Gastrocnemius medialis (tissue), 4 donors: ENCODE measurements around the gene PKMYT1. TPM values are rescaled to one million over a fixed set of nuclear protein-coding genes. Genes with fewer than 3 reads are reported as not detected.

ENCODE experiments used
- ATAC-seq, 2 donors: fragments of 150-250 bp; one replicate each; pipeline ENCODE4 v1.9.1; 2016
- DNase-seq, 2 donors: peaks; one replicate each; pipeline ENCODE4 v3.0.0-alpha.2; 2019
- H3K27ac ChIP-seq, 4 donors: fragments of 200-600 bp; sonication (generic); 1 replicate in 1 of 4; 2 replicates in 3 of 4; pipeline ENCODE4 v1.5.1; 2016 to 2018; ENCODE audit warnings: mild to moderate bottlenecking in 2 of 4, moderate library complexity in 1 of 4
- H3K27me3 ChIP-seq, 3 donors: fragments of 200-600 bp; sonication (generic) in 2 of 3; 1 replicate in 1 of 3; 2 replicates in 2 of 3; pipeline versions ENCODE4 v1.5.1 to v1.6.0; 2016 to 2019; ENCODE audit warnings: mild to moderate bottlenecking in 1 of 3, moderate library complexity in 1 of 3
- H3K36me3 ChIP-seq, 2 donors: fragments of 200-600 bp; sonication (generic) in 1 of 2; one replicate each; pipeline ENCODE4 v1.5.1; 2017 to 2018
- H3K4me1 ChIP-seq, 2 donors: fragments of 200-600 bp; sonication (generic) in 1 of 2; one replicate each; pipeline ENCODE4 v1.5.1; 2016 to 2017; ENCODE audit warnings: mild to moderate bottlenecking in 2 of 2
- H3K4me3 ChIP-seq, 4 donors: fragments of 200-600 bp; sonication (generic) in 3 of 4; 1 replicate in 1 of 4; 2 replicates in 3 of 4; pipeline ENCODE4 v1.5.1; 2016 to 2019; ENCODE audit warnings: mild to moderate bottlenecking in 2 of 4
- H3K9me3 ChIP-seq, 3 donors: fragments of 200-600 bp; sonication (generic) in 2 of 3; 1 replicate in 1 of 3; 2 replicates in 2 of 3; pipeline ENCODE4 v1.5.1; 2016 to 2019
- CTCF ChIP-seq, 5 experiments: fragments of 450-650 bp in 3 of 5; fragments of 200-600 bp in 2 of 5; sonication (generic) in 2 of 5; IDR thresholded peaks in 4 of 5; conservative IDR thresholded peaks in 1 of 5; 1 replicate in 4 of 5; 2 replicates in 1 of 5; pipeline ENCODE4 v1.5.1; 2016 to 2019; ENCODE audit warnings: antibody characterized with exemption in 5 of 5, mild to moderate bottlenecking in 3 of 5, moderate library complexity in 3 of 5
- POLR2A ChIP-seq, 2 donors: fragments of 450-650 bp; IDR thresholded peaks; one replicate each; pipeline ENCODE4 v1.6.1; 2017; ENCODE audit warnings: antibody characterized with exemption in 2 of 2, mild to moderate bottlenecking in 2 of 2, moderate library complexity in 2 of 2
- in situ Hi-C, 4 donors: fragments of 200-750 bp; cut with MboI; loops; one replicate each; pipeline versions ENCODE4 v1.15.0 to v1.8.0; 2017; ENCODE audit warnings: low sequenced_read_pairs in 4 of 4
- intact Hi-C: fragments of 100-400 bp; cut with DNase I; formaldehyde crosslinking; loops from one replicate; pipeline ENCODE4 v1.15.1; 2023; ENCODE audit warnings: low total_unique reads
- total RNA-seq, 4 donors: library from RNA; depleted of rRNA; stranded (reverse); fragments of >200 nt; gene quantifications; one replicate each; pipeline versions ENCODE4 v1.1.0 to v1.2.3, GENCODE V29; 2016

Gene PKMYT1
- total RNA-seq, 4 donors from 2014 or later = 1.4 to 2.4 TPM; not detected in 2

GRCh38 chr16:2925951-2926649 lies 54.1 kb downstream of the PKMYT1 start:
- no peak for ATAC-seq
- Histone ChIP-seq H3K27me3 (no peaks in the 10 kb centered on the region), H3K36me3 (peaks cover 0 to 12% of the 10 kb centered on the region in 2 donors), H3K27ac (no peak overlapping the region), H3K4me3 (no peak overlapping the region), H3K4me1 (peaks cover 0 to 5% of the 10 kb centered on the region in 2 donors), H3K9me3 (no peaks in the 10 kb centered on the region)
- no peak for DNase-seq
- intact Hi-C loops (loop anchor here (2.0 kb wide), 2 partner anchors 21 to 53 kb away; no protein-coding TSS in a partner anchor), in situ Hi-C loops (loop anchor here in 1 of 4 donors (10.0 kb wide), 1 partner anchor 51 kb away; no protein-coding TSS in a partner anchor)
- no peak for TF ChIP-seq POLR2A (IDR thresholded peaks at IDR 0.05)
- TF ChIP-seq CTCF (IDR thresholded peaks at IDR 0.05 in 4 of 5, conservative IDR thresholded peaks at IDR 0.05 in 1 of 5) = no peak

DNA sequence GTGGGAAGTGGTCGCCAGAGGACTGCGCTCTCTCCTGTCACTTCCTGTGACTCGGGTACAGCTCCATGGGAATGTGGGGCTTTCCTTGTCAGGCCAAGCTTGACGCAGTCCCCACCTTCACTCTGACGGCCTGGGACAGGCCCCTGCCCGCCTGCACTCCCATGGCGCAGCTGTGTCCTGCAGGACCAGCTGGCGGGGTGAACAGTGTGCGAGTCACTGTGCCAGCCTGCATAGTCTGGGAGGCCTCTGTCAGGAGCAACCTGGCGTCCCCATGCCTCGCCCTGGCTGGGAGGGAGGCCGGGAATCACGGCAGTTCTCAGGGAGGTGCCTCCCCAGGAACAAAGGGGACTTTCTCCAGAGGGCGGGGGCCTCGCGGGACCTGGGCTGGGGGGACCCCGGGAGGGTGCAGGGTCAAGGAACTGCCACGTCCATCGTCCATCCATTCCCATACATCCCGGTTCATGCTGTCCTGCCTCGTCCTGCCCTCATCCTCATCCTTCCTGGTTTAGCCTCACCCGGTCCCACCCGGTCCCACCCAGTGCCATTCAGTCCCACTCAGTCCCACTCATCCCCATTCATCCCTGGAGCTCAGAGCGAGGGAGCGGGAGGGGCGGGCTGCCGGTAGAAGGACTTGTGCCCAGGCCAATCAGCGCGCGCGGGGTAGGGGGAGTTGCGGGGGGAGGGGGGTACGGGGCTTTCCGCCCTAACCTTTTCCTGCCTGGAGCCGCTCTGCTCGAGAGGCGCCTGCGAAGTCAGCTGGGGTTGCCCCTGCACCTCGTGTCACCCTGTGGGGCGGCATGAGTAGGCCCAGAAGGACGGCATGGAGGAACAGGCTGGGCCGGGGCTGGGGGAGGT lies 55.1 kb downstream of the PKMYT1 start:
- in situ Hi-C loops = loop anchor here in 3 of 4 donors (5.0 to 10.0 kb wide), 2 partner anchors 50 to 53 kb away; no protein-coding TSS in a partner anchor
- H3K4me1 ChIP-seq = peaks cover 0 to 5% of the 10 kb centered on the region in 2 donors
- no peaks in the 10 kb centered on the region for H3K27me3 ChIP-seq
- intact Hi-C loops = no loop called here
- ATAC-seq (no peak), DNase-seq (no peak)
- H3K27ac ChIP-seq = no peak overlapping the region
- no peak for TF ChIP-seq POLR2A (IDR thresholded peaks at IDR 0.05)
- no peak for TF ChIP-seq CTCF (IDR thresholded peaks at IDR 0.05 in 4 of 5, conservative IDR thresholded peaks at IDR 0.05 in 1 of 5)
- H3K36me3 ChIP-seq = peaks cover 0 to 6% of the 10 kb centered on the region in 2 donors
- no peaks in the 10 kb centered on the region for H3K9me3 ChIP-seq
- H3K4me3 ChIP-seq = no peak overlapping the region

- intact Hi-C loops = no loop called here
- Histone ChIP-seq H3K9me3 (no peaks in the 10 kb centered on the region), H3K27ac (no peak overlapping the region), H3K27me3 (no peaks in the 10 kb centered on the region), H3K4me3 (no peak overlapping the region), H3K4me1 (peaks cover 0 to 5% of the 10 kb centered on the region in 2 donors), H3K36me3 (no peaks in the 10 kb centered on the region)
- in situ Hi-C loops = loop anchor here in 3 of 4 donors (5.0 to 10.0 kb wide), 2 partner anchors 49 to 51 kb away; no protein-coding TSS in a partner anchor
- no peak for ATAC-seq
- TF ChIP-seq POLR2A (IDR thresholded peaks at IDR 0.05) (no peak), CTCF (IDR thresholded peaks at IDR 0.05 in 4 of 5, conservative IDR thresholded peaks at IDR 0.05 in 1 of 5) (no peak)
- DNase-seq = no peak
Measured at GRCh38 chr16:2923481-2923880, 56.8 kb downstream of the PKMYT1 start.

Other genes with a start within 250 kb of the PKMYT1 start
- 100 to 1,000 TPM; 151 to 205 (median 164) TPM for gene SRRM2, start 227.8 kb downstream of the PKMYT1 start, total RNA-seq
- gene ELOB, start 203.2 kb downstream of the PKMYT1 start, total RNA-seq = 100 to 1,000 TPM; 216 to 970 (median 375) TPM
- not detected for gene PRSS33, start 192.9 kb downstream of the PKMYT1 start, total RNA-seq
- not detected for gene PRSS41, start 182.0 kb downstream of the PKMYT1 start, total RNA-seq
- gene PRSS21, start 163.2 kb downstream of the PKMYT1 start, total RNA-seq = not detected
- not detected for gene ZG16B, start 150.1 kb downstream of the PKMYT1 start, total RNA-seq
- not detected for gene PRSS22, start 122.3 kb downstream of the PKMYT1 start, total RNA-seq
- 10 to 100 TPM; 19.5 to 54.5 (median 30.2) TPM for gene FLYWCH2, start 97.2 kb downstream of the PKMYT1 start, total RNA-seq
- 10 to 100 TPM; 41.7 to 49.7 (median 44.0) TPM for gene FLYWCH1, start 68.5 kb downstream of the PKMYT1 start, total RNA-seq
- not detected for gene KREMEN2, start 16.2 kb downstream of the PKMYT1 start, total RNA-seq
- gene PAQR4, start 11.1 kb downstream of the PKMYT1 start, total RNA-seq = 10 to 100 TPM in 2 of 4 donors, 1 to 10 TPM in 2; 4.2 to 14.6 (median 10.2) TPM
- under 1 TPM in 1 of 4 donors, not detected in 3; 0.40 TPM for gene CLDN9, start 32.5 kb upstream of the PKMYT1 start, total RNA-seq
- under 1 TPM in 1 of 4 donors, not detected in 3; 0.55 TPM for gene CLDN6, start 37.7 kb upstream of the PKMYT1 start, total RNA-seq
- gene TNFRSF12A, start 39.9 kb upstream of the PKMYT1 start, total RNA-seq = 100 to 1,000 TPM in 2 of 4 donors, 10 to 100 TPM in 2; 34.0 to 161 (median 85.5) TPM
- gene HCFC1R1, start 43.5 kb upstream of the PKMYT1 start, total RNA-seq = 100 to 1,000 TPM in 1 of 4 donors, 10 to 100 TPM in 3; 41.8 to 124 (median 66.9) TPM
- 10 to 100 TPM; 15.0 to 31.1 (median 21.5) TPM for gene THOC6, start 43.6 kb upstream of the PKMYT1 start, total RNA-seq
- gene BICDL2, start 56.5 kb upstream of the PKMYT1 start, total RNA-seq = under 1 TPM in 1 of 4 donors, not detected in 3; 0.32 TPM
- gene MMP25, start 66.1 kb upstream of the PKMYT1 start, total RNA-seq = under 1 TPM in 3 of 4 donors, not detected in 1; 0.15 to 0.75 (median 0.58) TPM
- 10 to 100 TPM; 45.4 to 79.0 (median 54.6) TPM for gene IL32, start 85.2 kb upstream of the PKMYT1 start, total RNA-seq
- not detected for gene ZSCAN10, start 118.8 kb upstream of the PKMYT1 start, total RNA-seq
- 10 to 100 TPM in 1 of 4 donors, 1 to 10 TPM in 3; 4.8 to 10.8 (median 6.1) TPM for gene ZNF205, start 132.1 kb upstream of the PKMYT1 start, total RNA-seq
- gene ZNF213, start 154.6 kb upstream of the PKMYT1 start, total RNA-seq = 10 to 100 TPM in 3 of 4 donors, 1 to 10 TPM in 1; 8.9 to 18.6 (median 14.5) TPM
- not detected for gene OR1F1, start 207.8 kb upstream of the PKMYT1 start, total RNA-seq